Fibroblast of lung (primary cell): Measurements from ENCODE around the gene AQP9. TPM values are rescaled to one million over a fixed set of nuclear protein-coding genes. Genes with fewer than 3 reads are reported as not detected.

Experiments
- DNase-seq, 2 donors: peaks; one replicate each; pipeline versions ENCODE4 v3.0.0 to v3.0.0-alpha.2; 2010; ENCODE audit warnings: low read depth in 2 of 2
- H2AFZ ChIP-seq: 2 replicates; pipeline ENCODE4 v1.5.1; 2012; ENCODE audit warnings: low read length, control low read depth, inconsistent platforms
- H3K27ac ChIP-seq: 2 replicates; pipeline ENCODE4 v1.5.1; 2011; ENCODE audit warnings: low read length, control low read depth; ENCODE audit not compliant: insufficient read depth
- H3K27me3 ChIP-seq: 2 replicates; pipeline ENCODE4 v1.5.1; 2011; ENCODE audit warnings: mild to moderate bottlenecking, low read length; ENCODE audit not compliant: control insufficient read depth, insufficient read depth
- H3K36me3 ChIP-seq: 2 replicates; pipeline ENCODE4 v1.5.1; 2011; ENCODE audit warnings: low read length; ENCODE audit not compliant: control insufficient read depth, insufficient read depth
- H3K4me1 ChIP-seq: 2 replicates; pipeline ENCODE4 v1.5.1; 2011; ENCODE audit warnings: low read length; ENCODE audit not compliant: control insufficient read depth, insufficient read depth; ENCODE audit errors: extremely low read depth
- H3K4me2 ChIP-seq: 2 replicates; pipeline ENCODE4 v1.5.1; 2011; ENCODE audit warnings: low read length, control low read depth; ENCODE audit not compliant: insufficient read depth; ENCODE audit errors: extremely low read depth
- H3K4me3 ChIP-seq, 4 experiments: fragments of 200-600 bp in 1 of 4; sonication (generic) in 1 of 4; replicated peaks in 1 of 4; 2 replicates each; pipeline ENCODE4 v1.5.1; 2011 to 2016; ENCODE audit warnings: low read length in 4 of 4, low read depth in 3 of 4, mild to moderate bottlenecking in 3 of 4, control low read depth in 2 of 4, inconsistent platforms in 1 of 4, mixed read lengths in 1 of 4; ENCODE audit not compliant: insufficient read depth in 1 of 4; ENCODE audit errors: control extremely low read depth in 1 of 4
- H3K79me2 ChIP-seq: 2 replicates; pipeline ENCODE4 v1.5.1; 2012; ENCODE audit warnings: mild to moderate bottlenecking, low read length, inconsistent platforms; ENCODE audit not compliant: control insufficient read depth, insufficient read depth
- H3K9ac ChIP-seq: 2 replicates; pipeline ENCODE4 v1.5.1; 2011; ENCODE audit warnings: mild to moderate bottlenecking, low read length, control low read depth; ENCODE audit not compliant: insufficient read depth
- H3K9me3 ChIP-seq: 2 replicates; pipeline ENCODE4 v1.5.1; 2012; ENCODE audit warnings: low read depth, low read length; ENCODE audit not compliant: control insufficient read depth, insufficient read depth
- H4K20me1 ChIP-seq: 2 replicates; pipeline ENCODE4 v1.5.1; 2011; ENCODE audit warnings: low read length; ENCODE audit not compliant: control insufficient read depth, insufficient read depth; ENCODE audit errors: extremely low read depth
- EZH2 ChIP-seq: IDR thresholded peaks from 2 replicates; pipeline ENCODE4 v1.5.1; 2012; ENCODE audit warnings: low read length, control low read depth, mild to moderate bottlenecking; ENCODE audit errors: missing control alignments
- polyA plus RNA-seq, 2 donors: library from polyadenylated mRNA; depleted of rRNA in 1 of 2; stranded (reverse) in 1 of 2; unstranded in 1 of 2; fragments of >200 nt; gene quantifications; 2 replicates each; pipeline ENCODE4 v1.2.1, GENCODE V29; 2011 to 2012; ENCODE audit warnings: missing spikeins in 1 of 2
- total RNA-seq: library from RNA; depleted of rRNA; stranded (reverse); fragments of >200 nt; gene quantifications from 2 replicates; pipeline ENCODE4 v1.2.1, GENCODE V29; 2014
- TF ChIP-seq, protein P1 (sequence below), 2 donors: IDR thresholded peaks in 1 of 2; conservative IDR thresholded peaks in 1 of 2; 1 replicate in 1 of 2; 2 replicates in 1 of 2; pipeline ENCODE4 v1.5.1; 2011 to 2012; ENCODE audit warnings: low read length in 2 of 2, control low read depth in 1 of 2, inconsistent platforms in 1 of 2, low read depth in 1 of 2, mild to moderate bottlenecking in 1 of 2

Gene AQP9
- total and polyA plus RNA-seq, 2 donors (not counting 1 experiment from before 2014, with no cell fraction given), result not detected

DNA sequence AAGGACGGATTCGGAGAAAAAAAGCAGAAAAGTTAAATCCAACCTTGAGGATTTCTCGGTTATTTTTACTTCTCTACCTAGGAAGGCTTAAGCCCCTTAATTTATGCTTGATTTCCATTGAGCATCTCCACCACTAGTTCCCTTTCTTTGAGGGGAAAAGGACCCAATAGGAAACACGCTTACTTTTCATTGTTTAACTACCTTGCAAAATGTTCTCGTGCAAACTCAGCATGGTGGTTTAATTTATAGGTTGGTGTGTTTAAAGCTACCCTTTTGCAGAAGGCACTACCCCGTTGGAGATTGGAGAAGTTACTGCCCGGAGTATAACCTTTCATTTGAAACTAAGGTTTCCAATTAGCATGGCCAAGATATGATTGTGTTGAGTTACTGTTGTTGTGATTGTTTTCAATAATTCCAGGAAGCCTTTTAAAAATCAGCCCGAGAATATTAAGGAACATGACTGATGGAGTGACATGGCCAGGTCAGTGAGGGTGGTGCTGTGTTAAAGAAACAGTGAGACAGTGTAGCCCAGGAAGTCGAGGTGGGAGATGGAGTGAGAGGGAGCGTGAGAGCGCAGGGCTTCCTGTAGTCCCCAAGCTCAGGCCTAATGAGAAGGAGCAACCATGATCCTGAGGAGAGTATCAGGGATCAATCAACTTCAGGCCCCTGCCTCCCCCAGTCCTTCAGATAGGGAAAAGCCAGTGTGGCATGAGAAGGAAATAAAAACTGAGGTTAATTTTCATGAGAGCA, 76.6 kb downstream of the AQP9 start:
- no peak for DNase-seq
- Histone ChIP-seq H3K4me1 (no peaks in the 10 kb centered on the region), H2AFZ (no peak overlapping the region), H3K9me3 (no peaks in the 10 kb centered on the region), H3K27ac (no peak overlapping the region), H4K20me1 (no peaks in the 10 kb centered on the region), H3K27me3 (no peaks in the 10 kb centered on the region), H3K79me2 (no peaks in the 10 kb centered on the region), H3K4me2 (no peak overlapping the region), H3K4me3 (no peak overlapping the region), H3K36me3 (no peaks in the 10 kb centered on the region), H3K9ac (no peak overlapping the region)
- no peak for TF ChIP-seq EZH2
- TF ChIP-seq, protein P1, sequence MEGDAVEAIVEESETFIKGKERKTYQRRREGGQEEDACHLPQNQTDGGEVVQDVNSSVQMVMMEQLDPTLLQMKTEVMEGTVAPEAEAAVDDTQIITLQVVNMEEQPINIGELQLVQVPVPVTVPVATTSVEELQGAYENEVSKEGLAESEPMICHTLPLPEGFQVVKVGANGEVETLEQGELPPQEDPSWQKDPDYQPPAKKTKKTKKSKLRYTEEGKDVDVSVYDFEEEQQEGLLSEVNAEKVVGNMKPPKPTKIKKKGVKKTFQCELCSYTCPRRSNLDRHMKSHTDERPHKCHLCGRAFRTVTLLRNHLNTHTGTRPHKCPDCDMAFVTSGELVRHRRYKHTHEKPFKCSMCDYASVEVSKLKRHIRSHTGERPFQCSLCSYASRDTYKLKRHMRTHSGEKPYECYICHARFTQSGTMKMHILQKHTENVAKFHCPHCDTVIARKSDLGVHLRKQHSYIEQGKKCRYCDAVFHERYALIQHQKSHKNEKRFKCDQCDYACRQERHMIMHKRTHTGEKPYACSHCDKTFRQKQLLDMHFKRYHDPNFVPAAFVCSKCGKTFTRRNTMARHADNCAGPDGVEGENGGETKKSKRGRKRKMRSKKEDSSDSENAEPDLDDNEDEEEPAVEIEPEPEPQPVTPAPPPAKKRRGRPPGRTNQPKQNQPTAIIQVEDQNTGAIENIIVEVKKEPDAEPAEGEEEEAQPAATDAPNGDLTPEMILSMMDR (conservative IDR thresholded peaks at IDR 0.05 in 1 of 2, IDR thresholded peaks at IDR 0.05 in 1 of 2; ENCODE audit: low read depth in 1 of 2, low read length in 2 of 2), result no peak

DNA sequence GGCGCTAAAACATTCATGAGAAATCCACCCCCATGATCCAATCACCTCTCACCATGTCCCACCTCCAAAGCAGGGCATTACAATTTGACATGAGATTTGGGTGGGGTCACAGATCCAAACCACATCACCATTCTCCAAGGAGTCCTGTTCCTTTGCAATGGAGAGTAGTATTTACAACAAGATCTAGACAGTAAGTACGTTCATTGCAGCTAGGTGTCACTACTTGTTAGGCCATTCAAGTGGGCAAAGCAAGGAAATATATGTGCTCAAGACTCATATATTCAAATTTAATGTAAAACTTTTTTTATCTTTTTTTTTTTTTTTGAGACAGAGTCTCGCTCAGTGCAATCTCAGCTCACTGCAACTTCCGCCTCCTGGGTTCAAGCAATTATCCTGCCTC, 79.3 kb downstream of the AQP9 start:
- no peak for TF ChIP-seq EZH2
- TF ChIP-seq, protein P1 (conservative IDR thresholded peaks at IDR 0.05 in 1 of 2, IDR thresholded peaks at IDR 0.05 in 1 of 2; ENCODE audit: low read depth in 1 of 2, low read length in 2 of 2), result no peak
- Histone ChIP-seq H3K4me2 (no peak overlapping the region), H2AFZ (no peak overlapping the region), H4K20me1 (no peaks in the 10 kb centered on the region), H3K27me3 (no peaks in the 10 kb centered on the region), H3K9ac (no peak overlapping the region), H3K79me2 (no peaks in the 10 kb centered on the region), H3K4me1 (no peaks in the 10 kb centered on the region), H3K4me3 (no peak overlapping the region), H3K36me3 (no peaks in the 10 kb centered on the region), H3K9me3 (no peaks in the 10 kb centered on the region), H3K27ac (no peak overlapping the region)
- no peak for DNase-seq

DNA sequence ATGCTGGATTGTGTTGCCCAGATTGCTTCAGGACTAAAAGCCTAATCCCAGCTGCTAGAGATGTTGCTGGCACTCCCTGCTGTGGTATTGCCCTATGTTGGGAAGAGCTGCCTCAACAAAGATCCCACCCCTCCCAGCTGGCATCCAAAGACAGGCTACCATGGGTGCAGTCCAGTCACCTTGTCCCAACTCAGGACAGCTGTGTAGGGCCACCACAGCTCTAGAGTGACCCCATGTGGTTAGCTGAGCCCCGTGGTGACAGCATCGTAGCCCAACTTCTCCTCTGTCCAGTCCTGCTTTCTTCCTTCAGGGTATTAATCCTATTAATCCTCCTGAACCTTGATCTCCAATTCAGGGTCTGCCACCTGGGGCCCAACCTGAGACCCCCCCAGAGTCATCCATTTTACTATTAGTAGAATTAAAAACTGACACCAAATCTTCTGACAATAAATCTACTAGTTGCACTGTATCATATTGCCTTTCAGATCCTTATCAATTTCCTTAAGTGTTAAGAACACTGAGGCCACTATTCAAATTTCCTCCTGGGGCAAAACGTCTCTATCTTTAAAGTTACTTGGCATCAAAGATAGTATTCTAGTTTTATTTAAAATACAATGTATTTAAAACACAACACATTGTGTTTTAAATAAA, 83.5 kb downstream of the AQP9 start:
- H4K20me1 ChIP-seq, result no peaks in the 10 kb centered on the region
- H3K4me2 ChIP-seq, result no peak overlapping the region
- no peak overlapping the region for H3K27ac ChIP-seq
- H3K79me2 ChIP-seq, result no peaks in the 10 kb centered on the region
- H3K4me3 ChIP-seq, result no peak overlapping the region
- DNase-seq, result peak in 1 of 2 donors; percentile 46
- no peaks in the 10 kb centered on the region for H3K36me3 ChIP-seq
- TF ChIP-seq, protein P1 (conservative IDR thresholded peaks at IDR 0.05 in 1 of 2, IDR thresholded peaks at IDR 0.05 in 1 of 2; ENCODE audit: low read depth in 1 of 2, low read length in 2 of 2), result peak; percentile 60 to 73
- TF ChIP-seq EZH2, result no peak
- no peak overlapping the region for H3K9ac ChIP-seq
- H3K9me3 ChIP-seq, result no peaks in the 10 kb centered on the region
- no peaks in the 10 kb centered on the region for H3K4me1 ChIP-seq
- no peaks in the 10 kb centered on the region for H3K27me3 ChIP-seq
- no peak overlapping the region for H2AFZ ChIP-seq
